GM19328 (cell line): Measurements from ENCODE around the gene ARHGEF1.

Source experiments
- ATAC-seq: cut with Tn5 transposase; IDR thresholded peaks from one replicate; pipeline ENCODE4 v1.9.1; 2021; ENCODE audit warnings: mild to moderate bottlenecking, moderate library complexity; ENCODE audit not compliant: unreplicated experiment

The ARHGEF1 gene

GRCh38 chr19:41883463-41883820 lies 458 bp downstream of the ARHGEF1 start:
- ATAC-seq, result no peak

DNA sequence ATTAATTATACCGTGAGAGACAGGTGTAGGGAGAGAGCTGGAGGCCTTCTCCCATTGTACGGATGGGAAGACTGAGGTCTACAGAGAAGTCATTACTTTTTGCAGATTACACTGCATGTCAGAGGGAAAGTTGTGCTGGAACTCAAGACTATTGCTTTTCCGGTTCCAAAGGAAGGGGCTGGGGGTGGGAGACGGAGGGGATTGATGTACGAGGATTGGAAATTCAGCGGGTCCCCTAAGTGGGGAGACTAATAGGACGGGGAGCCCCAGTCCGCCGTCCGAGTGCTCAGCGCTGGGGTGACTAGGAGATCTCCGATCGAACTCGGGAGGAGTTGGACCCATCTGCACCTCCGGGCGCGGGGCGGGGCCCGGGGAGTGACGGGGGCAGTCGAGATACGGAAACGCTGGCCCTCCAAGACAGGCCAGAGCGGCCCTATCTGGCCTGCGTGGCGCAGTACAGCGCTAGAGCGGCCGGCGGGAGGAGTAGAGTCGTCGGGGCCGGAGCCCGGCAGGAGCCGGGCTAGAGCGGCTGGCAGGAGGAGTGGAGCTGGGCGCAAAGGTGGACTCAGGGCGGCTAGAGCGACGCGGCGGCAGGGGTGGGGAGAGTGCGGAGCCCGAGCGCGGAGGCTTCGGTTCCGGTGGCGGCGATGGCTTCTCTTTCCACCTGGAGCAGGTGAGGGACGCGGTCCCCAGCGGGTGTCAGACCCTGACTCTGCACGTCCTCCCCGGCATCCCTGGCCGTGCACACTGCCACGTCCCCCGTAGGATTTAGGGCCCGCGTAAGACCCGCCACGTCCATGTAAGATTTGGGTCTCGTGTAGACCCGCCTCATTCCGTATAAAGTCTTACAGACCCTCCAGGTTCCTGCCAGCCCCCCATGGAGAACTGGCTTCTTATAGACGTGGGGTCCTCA lies 1.1 kb downstream of the ARHGEF1 start:
- ATAC-seq, result peak; percentile 64

DNA sequence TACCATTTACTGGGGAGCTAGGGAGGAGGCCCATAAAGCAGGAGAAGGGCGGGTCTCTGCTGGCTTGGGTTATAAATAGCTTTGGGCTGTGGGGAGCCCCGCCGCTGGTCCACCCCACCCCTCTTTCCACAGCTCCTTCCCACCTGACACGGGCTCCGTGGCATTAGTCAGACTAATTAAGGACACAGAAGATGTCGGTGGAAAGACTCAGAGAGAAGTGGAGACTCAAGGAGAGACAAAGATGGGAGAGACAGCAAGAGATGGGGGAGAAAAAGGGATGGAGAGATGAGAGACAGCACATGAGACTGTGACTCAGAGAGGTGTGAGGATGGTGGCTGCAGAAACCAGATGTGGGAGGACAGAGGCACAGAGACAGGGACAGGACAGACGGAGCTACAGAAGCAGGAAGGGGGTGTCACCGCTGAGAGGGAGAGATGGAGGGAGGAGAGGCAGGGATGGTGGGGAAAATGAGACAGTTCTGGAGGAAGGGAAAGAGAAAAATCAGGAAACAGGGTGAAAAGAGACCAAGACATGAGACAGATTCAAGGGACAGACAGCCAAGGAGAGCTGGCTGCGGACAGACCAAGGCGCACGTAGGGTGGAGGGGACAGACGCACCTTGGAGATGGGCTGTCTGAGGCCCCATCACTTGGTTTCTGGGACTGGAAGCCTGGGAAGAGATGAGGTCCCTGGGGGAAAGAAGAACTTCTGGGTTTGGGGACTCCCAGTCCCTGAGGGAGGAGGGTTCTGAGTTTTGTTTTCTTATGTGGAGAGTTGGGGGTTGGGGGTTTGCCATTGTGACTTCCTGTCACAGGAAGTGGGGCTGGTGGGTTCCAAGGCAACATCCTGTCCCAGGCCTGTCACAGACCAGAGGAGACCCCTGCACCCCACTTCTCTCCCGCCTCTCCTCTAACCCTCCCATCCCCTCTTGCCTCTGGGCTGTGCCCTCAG lies 4.1 kb downstream of the ARHGEF1 start:
- ATAC-seq, result no peak

DNA sequence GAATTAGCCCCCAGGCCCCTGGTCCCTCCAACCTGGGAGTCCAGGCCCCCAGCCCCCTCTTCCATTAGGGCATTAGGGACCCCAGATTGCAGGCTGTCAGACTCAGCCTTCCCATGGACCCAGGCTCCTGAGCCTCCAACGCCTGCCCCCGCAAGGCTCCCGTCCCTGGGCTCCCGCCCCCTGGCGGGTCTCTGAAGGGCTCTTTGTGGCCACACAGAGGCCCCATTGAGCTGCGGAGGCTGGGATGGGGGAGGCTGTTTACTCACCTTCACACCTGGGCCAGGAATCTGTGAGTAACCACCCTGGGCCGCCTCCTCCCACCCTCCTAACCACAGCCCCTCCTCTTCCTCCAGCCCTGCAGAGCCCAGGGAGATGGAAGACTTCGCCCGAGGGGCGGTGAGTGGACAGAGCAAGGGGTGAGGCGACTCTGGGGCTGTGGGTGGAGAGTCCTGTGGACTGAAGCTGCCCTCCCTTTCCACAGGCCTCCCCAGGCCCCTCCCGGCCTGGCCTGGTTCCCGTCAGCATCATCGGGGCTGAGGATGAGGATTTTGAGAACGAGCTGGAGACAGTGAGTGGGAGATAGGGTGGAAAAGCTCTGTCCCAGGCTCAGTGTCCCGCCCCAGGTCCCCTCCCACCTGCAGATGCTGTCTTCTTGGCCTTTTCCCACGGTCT lies 4.9 kb downstream of the ARHGEF1 start:
- ATAC-seq, result no peak

GRCh38 chr19:41888926-41889325 lies 5.9 kb downstream of the ARHGEF1 start:
- ATAC-seq, result no peak

DNA sequence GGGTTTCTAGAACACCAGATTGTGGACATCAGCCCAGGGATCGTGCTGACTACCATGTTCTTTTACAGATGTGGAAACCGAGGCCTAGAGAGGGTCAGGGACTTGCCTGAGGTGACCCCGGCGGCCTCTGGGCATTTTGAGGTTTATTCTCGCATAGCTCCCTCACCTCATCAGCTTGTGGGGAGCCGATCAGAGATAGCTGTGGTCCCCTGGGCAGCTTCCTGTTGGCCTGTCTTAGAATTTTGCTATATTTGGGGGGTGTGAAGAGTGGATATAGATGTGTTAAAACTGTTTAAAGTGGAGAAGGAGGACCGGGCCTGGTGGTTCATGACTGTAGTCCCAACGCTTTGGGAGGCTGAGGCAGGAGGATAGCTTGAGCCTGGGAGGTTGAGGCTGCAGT lies 6.9 kb downstream of the ARHGEF1 start:
- ATAC-seq, result no peak

- ATAC-seq, result no peak
Measured at GRCh38 chr19:41890936-41891335, 8.0 kb downstream of the ARHGEF1 start.

DNA sequence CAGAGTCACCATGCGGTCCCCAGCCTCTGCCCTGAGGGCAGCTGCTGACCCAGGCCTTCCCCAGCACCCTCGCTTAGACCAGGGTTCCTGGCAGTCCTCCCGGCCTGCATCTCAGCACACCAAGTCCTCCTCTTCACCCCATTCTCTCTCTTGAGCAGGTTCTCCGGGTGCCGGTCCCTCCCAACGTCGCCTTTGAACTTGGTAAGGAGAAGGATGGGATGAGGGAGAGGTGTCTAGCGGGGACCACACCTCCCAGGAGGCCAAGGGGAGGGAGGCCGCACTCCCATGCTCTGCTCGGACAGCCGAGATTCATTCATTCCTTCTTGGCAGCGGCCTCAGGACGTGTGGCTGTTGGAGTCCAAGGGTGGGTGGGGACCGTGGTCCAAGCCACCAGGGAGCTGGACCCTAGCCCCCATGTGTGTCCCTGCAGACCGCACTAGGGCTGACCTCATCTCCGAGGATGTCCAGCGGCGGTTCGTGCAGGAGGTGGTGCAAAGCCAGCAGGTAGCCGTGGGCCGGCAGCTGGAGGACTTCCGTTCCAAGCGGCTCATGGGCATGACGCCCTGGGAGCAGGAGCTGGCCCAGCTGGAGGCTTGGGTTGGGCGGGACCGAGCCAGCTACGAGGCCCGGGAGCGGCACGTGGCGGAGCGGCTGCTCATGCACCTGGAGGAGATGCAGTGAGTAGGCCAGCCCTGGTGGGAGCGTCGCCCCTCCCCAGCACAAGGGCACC lies 9.4 kb downstream of the ARHGEF1 start:
- ATAC-seq, result no peak

GRCh38 chr19:41893899-41894298 lies 10.9 kb downstream of the ARHGEF1 start:
- ATAC-seq, result no peak

DNA sequence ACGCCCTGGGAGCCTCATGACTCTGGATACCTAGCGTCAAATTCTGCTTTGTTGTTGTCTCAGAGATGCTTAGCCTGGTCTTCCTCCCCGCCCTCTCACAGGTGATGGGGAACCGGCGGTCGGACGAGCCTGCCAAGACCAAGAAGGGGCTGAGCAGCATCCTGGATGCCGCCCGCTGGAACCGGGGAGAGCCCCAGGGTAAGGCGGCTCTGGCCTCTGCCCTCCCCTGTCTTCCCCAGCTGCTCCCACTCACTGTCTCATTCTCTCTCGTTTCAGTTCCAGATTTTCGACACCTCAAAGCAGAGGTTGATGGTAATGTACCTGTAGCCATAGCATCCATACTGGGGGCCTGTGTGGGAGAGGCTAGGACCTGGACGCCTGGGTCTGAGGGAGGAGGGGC lies 11.4 kb downstream of the ARHGEF1 start:
- no peak for ATAC-seq

DNA sequence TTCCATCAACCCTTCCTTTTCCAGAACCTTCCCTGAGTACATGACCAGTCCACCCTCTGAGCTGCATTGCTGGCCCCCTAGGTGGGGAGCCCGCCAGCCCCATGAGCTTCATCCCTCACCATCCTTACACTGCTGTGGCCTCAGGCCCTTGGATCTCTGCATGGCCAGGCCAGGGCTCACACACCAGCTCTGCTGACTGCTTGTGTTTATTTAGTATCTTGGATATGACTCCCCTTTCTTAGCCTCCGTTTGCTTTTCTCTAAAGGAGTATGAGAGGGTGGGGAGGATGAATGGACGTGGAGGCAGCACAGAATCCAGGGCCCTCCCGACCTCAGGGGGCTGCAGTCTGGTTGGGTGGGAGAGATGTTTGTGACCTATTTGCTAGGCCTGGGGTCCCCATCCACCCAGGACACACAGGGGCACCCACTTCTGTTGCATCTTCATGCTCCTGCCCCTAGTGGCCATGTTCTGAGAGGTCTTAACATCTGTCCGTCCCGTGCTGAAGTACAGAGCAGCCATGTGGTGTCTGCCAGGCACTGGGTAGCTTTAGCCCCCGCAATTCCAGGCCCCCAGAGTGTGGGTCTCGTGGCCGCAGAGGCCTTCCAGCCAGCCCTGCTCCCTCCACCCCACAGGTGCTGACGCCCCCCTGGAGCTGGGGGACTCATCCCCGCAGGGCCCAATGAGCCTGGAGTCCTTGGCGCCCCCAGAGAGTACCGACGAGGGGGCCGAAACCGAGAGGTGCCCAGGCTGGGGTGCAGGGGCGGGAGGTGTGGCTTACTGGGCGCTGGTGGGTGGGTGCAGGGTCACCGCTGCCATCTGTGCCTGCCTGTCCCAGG lies 13.0 kb downstream of the ARHGEF1 start:
- no peak for ATAC-seq

GRCh38 chr19:41896581-41896942 lies 13.6 kb downstream of the ARHGEF1 start:
- no peak for ATAC-seq

GRCh38 chr19:41897181-41897580 lies 14.2 kb downstream of the ARHGEF1 start:
- no peak for ATAC-seq

DNA sequence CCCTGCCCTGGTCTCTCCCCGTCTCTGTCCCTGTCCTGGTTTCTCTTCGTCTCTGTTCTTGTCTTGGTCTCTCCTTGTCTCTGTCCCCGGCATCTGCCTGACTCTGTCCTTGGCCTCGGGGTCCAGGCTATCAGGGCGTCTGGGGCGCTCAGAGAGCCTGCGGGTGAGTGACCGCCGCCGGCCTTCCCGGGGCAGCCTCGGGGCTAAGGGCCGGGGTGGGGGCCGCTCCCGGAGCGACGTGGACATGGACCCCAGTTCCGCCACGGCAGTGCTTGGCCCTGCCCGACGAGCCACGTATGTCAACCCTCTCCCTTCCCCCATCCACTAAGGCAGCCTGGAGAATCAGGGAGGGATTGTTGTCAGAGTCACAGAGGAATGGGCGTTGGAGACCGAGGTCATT lies 14.8 kb downstream of the ARHGEF1 start:
- no peak for ATAC-seq

- ATAC-seq, result no peak
Measured at GRCh38 chr19:41898235-41898634, 15.3 kb downstream of the ARHGEF1 start.

GRCh38 chr19:41901707-41902360 lies 18.9 kb downstream of the ARHGEF1 start:
- no peak for ATAC-seq

- no peak for ATAC-seq
Measured at GRCh38 chr19:41902594-41902993, 19.6 kb downstream of the ARHGEF1 start.

DNA sequence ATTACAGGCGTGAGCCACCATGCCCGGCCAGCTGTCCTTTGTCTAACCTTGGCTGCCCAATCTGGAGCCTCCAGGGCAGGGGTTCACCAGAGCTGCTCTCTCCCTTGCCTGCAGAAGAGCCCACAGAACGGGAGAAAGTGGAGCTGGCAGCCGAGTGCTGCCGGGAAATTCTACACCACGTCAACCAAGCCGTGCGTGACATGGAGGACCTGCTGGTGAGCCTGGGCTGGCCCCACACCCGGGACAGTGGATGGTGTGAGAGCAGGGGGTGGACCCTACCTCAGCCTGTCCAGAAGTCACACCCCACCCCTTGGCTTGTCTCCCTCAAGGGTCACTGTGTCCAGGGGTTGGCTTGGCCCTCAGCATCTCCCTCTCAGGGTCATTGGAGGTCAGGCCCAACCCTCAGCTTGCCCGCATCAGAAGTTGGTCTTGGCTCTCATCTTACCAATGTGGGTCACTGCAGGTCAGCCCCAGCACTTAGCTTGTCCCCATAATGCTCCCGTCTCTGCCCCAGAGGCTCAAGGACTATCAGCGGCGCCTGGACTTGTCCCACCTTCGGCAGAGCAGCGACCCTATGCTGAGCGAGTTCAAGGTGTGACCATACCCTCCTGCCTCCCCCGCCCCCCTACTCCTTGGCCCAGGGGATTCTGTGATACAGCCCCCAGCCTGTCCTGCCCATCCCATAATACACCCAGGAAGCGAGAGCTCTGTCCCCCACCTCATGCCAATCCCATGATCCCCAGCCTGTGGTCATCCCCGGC lies 20.4 kb downstream of the ARHGEF1 start:
- ATAC-seq, result no peak
